GM18907 (cell line): ENCODE results near the gene MAS1L.

Experiments used
- ATAC-seq: cut with Tn5 transposase; IDR thresholded peaks from one replicate; pipeline ENCODE4 v1.9.1; 2021; ENCODE audit warnings: mild to moderate bottlenecking, moderate library complexity; ENCODE audit not compliant: unreplicated experiment

MAS1L gene

DNA sequence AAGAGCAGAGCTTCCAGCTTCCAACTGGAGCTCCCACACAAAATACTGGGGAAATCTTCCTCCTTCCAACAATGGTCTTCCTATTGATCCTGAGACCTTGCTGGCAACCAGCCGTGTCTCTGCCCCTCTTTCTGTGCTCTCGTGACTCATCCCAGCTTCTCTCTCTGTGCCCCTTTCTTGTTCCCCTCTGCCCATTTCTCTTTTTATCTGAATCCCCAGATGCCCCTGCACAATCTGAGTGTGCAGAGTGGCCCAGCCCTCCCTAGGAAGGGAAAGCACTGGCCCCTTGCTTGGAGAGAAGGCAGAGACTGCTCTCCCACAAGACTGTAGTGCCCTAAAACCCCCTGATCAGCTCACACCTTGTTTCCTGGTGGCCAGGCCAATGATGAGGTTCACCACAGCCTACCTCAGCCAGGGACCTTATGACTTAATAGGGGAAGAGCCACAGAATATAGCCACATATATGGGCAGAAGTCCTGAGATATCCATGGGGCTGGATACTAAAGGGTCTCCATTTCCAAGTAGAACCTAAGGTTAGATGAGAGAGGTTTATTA, 23.1 kb upstream of the MAS1L start:
- no peak for ATAC-seq

DNA sequence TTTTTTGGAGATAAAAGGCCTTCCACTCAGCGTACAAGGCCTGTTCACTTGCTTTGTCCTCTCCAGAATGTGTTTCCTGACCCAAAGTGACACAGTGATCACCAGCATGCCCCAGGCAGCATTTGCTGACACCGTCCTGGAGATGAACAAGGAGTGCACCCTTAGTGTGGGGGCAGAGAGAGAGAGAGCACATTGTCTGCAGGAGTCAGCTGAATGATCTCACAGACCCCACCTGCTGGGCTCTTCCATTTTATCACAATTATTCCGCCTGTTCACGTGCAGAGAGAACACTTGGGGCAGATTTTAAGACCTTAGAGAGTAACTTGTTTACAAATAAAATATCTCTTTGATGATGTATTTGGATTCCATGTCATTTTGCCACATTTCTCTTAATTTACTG, 22.4 kb upstream of the MAS1L start:
- ATAC-seq: no peak

DNA sequence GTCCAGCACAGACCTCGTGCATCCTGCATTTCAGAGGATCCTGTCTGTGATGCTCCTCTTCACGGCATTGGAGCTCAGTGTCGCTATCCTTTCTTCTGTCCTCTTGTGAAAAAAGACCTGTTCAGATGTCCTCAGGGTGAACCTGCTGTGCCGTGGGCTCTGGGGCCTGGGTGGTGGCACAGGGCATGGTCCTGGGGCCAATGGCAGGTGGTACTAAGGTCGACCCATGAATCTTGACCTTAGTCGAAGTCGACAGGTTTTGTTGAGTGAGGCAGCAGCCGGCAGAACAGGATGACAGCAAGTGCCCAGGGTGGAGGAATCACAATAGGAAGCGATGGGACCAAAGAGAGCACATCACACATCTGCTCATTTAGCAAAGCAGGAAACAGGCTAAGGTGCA, 22.0 kb upstream of the MAS1L start:
- no peak for ATAC-seq

DNA sequence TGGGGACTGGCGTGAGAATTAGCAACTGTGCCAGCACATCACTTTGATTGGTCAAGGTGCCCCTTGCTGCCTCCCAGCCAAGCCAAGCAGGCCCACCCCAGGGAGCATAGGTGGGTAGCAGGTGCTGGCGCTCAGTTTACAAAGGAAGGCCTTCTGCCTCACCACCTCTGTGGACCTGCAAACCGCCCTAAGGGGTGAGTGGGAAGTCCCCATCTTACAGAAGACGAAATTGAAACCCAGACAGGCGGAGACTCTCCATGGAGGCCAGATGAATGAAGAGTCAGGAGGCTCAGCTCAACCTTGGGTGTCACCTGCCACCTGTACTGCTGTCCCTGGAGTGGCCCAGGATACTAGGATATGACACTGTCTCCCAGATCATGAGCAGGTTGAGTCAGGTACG, 21.5 kb upstream of the MAS1L start:
- peak; percentile 66 for ATAC-seq

- ATAC-seq: no peak
These were observed 19.6 kb upstream of the MAS1L start for GRCh38 chr6:29507319-29507718.

- ATAC-seq: no peak
These were observed 18.8 kb upstream of the MAS1L start for GRCh38 chr6:29506446-29507067.

DNA sequence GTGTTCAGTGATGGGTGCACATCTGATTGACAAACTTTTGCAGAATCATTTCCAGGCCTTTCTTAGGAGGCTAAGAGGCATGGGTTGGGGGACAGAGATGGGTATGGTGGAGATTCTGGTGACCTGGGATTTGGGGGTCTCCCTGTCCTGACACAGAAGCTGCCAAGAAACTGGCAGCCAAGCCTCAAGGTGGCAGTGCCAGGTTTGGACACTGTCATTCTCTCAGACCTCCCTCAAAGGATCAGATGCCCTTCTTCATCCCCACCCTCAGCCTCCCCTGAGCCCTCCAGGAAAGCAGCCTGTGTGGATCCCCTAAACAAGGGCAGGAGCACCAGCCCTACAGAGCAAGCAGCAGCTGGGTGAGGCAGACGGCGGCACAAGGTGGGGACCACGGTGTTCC, 18.1 kb upstream of the MAS1L start:
- no peak for ATAC-seq

- no peak for ATAC-seq
These were observed 17.2 kb upstream of the MAS1L start for GRCh38 chr6:29504961-29505360.

- ATAC-seq: no peak
These were observed 14.8 kb upstream of the MAS1L start for GRCh38 chr6:29502597-29502996.

- no peak for ATAC-seq
These were observed 14.4 kb upstream of the MAS1L start for GRCh38 chr6:29502181-29502580.

- ATAC-seq: no peak
These were observed 13.3 kb upstream of the MAS1L start for GRCh38 chr6:29501106-29501505.

- no peak for ATAC-seq
These were observed 12.8 kb upstream of the MAS1L start for GRCh38 chr6:29500594-29500993.

DNA sequence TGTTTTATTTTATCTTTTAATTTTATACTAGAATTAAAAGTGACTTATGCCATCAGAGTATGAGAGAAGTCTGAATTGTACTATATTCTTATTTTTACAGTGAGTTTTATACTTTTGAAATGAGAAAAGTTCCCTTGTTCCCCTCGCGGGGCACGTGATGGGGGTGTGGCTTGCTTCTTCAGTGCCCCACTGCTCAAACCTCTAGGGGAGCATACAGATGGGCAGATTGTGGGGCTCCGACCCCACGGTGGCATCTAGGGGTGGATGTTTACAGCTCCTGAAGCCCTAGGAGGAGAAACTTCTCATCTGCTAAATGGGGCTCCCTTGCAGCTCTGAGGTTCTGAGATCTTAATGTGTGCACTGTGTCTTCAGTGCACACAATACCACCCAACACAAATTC, 11.9 kb upstream of the MAS1L start:
- no peak for ATAC-seq

DNA sequence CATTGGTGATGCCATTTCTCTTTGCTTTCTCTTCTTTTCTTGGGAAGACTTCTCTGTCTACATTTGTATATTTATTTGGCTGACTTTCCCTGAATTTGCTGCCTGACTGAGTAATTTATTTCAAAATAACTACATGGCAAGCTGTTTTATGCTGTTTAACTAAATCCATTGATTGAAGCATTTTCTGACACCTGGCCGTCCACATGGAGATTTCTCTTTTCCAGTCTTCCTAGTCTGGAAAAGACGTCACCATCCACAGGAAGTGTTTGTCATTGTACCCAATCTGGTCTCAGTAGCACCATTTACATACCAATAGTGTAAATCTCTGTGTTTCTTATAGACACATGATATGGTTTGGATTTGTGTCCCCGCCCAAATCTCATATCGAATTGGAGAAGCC, 9.2 kb upstream of the MAS1L start:
- no peak for ATAC-seq

DNA sequence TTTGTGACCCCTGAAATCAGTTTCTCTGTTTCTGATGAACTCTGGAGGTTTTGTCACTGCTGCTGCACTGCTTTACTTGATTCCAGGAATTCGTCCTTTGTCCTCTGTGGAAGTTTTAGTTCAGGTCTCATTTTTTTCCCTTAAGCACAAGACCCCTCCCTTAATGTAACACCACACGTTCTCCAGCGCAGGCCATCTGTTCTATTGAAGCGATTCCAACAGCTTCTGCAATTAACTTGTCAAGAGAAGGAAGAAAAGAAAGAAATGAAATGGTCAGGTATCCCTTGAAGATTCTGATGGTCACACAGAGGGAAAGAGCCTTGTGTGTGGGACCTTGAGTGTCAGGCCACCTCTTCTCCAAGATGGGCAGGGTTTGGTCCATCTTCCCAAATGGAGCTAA, 7.8 kb upstream of the MAS1L start:
- no peak for ATAC-seq

GRCh38 chr6:29494131-29494530, 6.4 kb upstream of the MAS1L start:
- ATAC-seq: no peak

GRCh38 chr6:29493261-29493660, 5.5 kb upstream of the MAS1L start:
- no peak for ATAC-seq

DNA sequence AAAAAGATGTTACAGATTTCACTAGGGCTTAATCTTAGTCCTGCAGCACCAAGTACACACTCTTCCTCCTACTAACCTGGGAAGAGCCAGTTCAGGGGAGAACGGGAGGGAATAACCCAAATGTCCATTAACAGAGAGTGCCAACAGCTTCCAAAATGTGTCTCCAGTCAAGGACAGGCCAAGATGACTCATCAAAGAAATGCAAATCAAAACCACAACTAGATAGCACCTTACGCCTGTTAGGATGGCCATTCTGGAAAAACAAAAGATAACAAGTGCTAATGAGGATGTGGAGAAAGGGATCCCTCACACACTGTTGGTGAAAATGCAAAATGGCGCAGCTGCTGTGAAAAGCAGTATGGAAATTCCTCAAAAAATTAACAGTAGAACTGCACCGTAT, 3.8 kb upstream of the MAS1L start:
- no peak for ATAC-seq

GRCh38 chr6:29490552-29490951, 2.8 kb upstream of the MAS1L start:
- ATAC-seq: no peak

- ATAC-seq: no peak
These were observed 2.3 kb upstream of the MAS1L start for GRCh38 chr6:29490055-29490454.

- ATAC-seq: no peak
These were observed 1.5 kb upstream of the MAS1L start for GRCh38 chr6:29489286-29489685.

GRCh38 chr6:29488874-29489273, 1.1 kb upstream of the MAS1L start:
- no peak for ATAC-seq

- no peak for ATAC-seq
These were observed 625 bp downstream of the MAS1L start for GRCh38 chr6:29487131-29487530.
